OCI-LY1 (cell line): ENCODE measurements around the gene RREB1.

Source experiments
- H2AFZ ChIP-seq: fragments of 200-600 bp; sonication (generic), shearing (Covaris generic); 2 replicates; pipeline ENCODE4 v1.6.0; 2014; ENCODE audit warnings: antibody characterized with exemption, mild to moderate bottlenecking, low read length
- H3F3A ChIP-seq: fragments of 200-600 bp; sonication (generic), shearing (Covaris generic); 2 replicates; pipeline ENCODE4 v1.6.0; 2014; ENCODE audit warnings: mild to moderate bottlenecking, antibody characterized with exemption, low read length, moderate library complexity; ENCODE audit not compliant: insufficient read depth
- H3K27ac ChIP-seq: fragments of 200-600 bp; sonication (generic); 2 replicates; pipeline ENCODE4 v1.5.1; 2014; ENCODE audit warnings: low read length, mixed run types, mild to moderate bottlenecking, low read depth; ENCODE audit not compliant: poor library complexity, severe bottlenecking
- H3K27me3 ChIP-seq: fragments of 200-600 bp; sonication (generic); 2 replicates; pipeline ENCODE4 v1.6.0; 2014; ENCODE audit warnings: antibody characterized with exemption, mild to moderate bottlenecking, low read length, moderate library complexity; ENCODE audit not compliant: insufficient read depth
- H3K36me3 ChIP-seq: fragments of 200-600 bp; sonication (generic); 2 replicates; pipeline ENCODE4 v1.6.1; 2014; ENCODE audit warnings: mild to moderate bottlenecking, antibody characterized with exemption, low read length, moderate library complexity, mixed read lengths; ENCODE audit not compliant: insufficient read depth
- H3K4me1 ChIP-seq: fragments of 200-600 bp; sonication (generic); 2 replicates; pipeline ENCODE4 v1.5.1; 2014; ENCODE audit warnings: mild to moderate bottlenecking, low read length, moderate library complexity; ENCODE audit not compliant: insufficient read depth, severe bottlenecking
- H3K4me2 ChIP-seq: fragments of 200-600 bp; sonication (generic), shearing (Covaris generic); 2 replicates; pipeline ENCODE4 v1.6.1; 2014; ENCODE audit warnings: low read length
- H3K4me3 ChIP-seq: fragments of 200-600 bp; sonication (generic); 2 replicates; pipeline ENCODE4 v1.5.1; 2014; ENCODE audit warnings: low read length, low read depth, mild to moderate bottlenecking, mixed read lengths; ENCODE audit not compliant: poor library complexity, severe bottlenecking
- H3K79me2 ChIP-seq: fragments of 200-600 bp; shearing (Covaris generic); 2 replicates; pipeline ENCODE4 v1.6.1; 2016; ENCODE audit warnings: mixed run types, low read length, mixed read lengths; ENCODE audit not compliant: insufficient read depth
- H3K9ac ChIP-seq: fragments of 200-600 bp; sonication (generic), shearing (Covaris generic); 2 replicates; pipeline ENCODE4 v1.6.1; 2014; ENCODE audit warnings: mild to moderate bottlenecking, low read length, mixed read lengths
- H3K9me2 ChIP-seq: fragments of 200-600 bp; sonication (generic), shearing (Covaris generic); 2 replicates; pipeline ENCODE4 v1.6.1; 2014; ENCODE audit warnings: low read depth, mild to moderate bottlenecking, low read length, mixed read lengths
- H3K9me3 ChIP-seq: fragments of 200-600 bp; shearing (Covaris generic); 2 replicates; pipeline ENCODE4 v1.6.1; 2014; ENCODE audit warnings: low read length, mixed read lengths
- H4K20me1 ChIP-seq: fragments of 200-600 bp; sonication (generic), shearing (Covaris generic); 2 replicates; pipeline ENCODE4 v1.6.0; 2016; ENCODE audit warnings: mild to moderate bottlenecking, low read length; ENCODE audit not compliant: insufficient read depth
- CTCF ChIP-seq: fragments of 200-600 bp; sonication (generic), shearing (Covaris generic); IDR thresholded peaks from 2 replicates; pipeline ENCODE4 v1.5.1; 2017; ENCODE audit warnings: mild to moderate bottlenecking, antibody characterized with exemption, low read length, moderate library complexity, mixed read lengths
- EZH2 ChIP-seq: fragments of 200-600 bp; sonication (generic), shearing (Covaris generic); IDR thresholded peaks from 2 replicates; pipeline ENCODE4 v1.8.0; 2017; ENCODE audit warnings: borderline replicate concordance, mixed run types, mild to moderate bottlenecking, antibody characterized with exemption, low read length, moderate library complexity, mixed read lengths

The RREB1 gene

GRCh38 chr6:7298113-7298512 lies 190.4 kb downstream of the RREB1 start:
- no peaks in the 10 kb centered on the region for H3K9me3 ChIP-seq
- no peaks in the 10 kb centered on the region for H3K79me2 ChIP-seq
- no peaks in the 10 kb centered on the region for H3K27me3 ChIP-seq
- H3K4me2 ChIP-seq = no peak overlapping the region
- no peak for TF ChIP-seq CTCF
- no peak for TF ChIP-seq EZH2
- no peak overlapping the region for H3K9ac ChIP-seq
- no peak overlapping the region for H3K27ac ChIP-seq
- H3K4me3 ChIP-seq = no peak overlapping the region
- no peaks in the 10 kb centered on the region for H4K20me1 ChIP-seq
- no peaks in the 10 kb centered on the region for H3K4me1 ChIP-seq
- H3F3A ChIP-seq = no peaks in the 10 kb centered on the region
- no peak overlapping the region for H2AFZ ChIP-seq
- H3K9me2 ChIP-seq = no peaks in the 10 kb centered on the region
- peaks cover 91% of the 10 kb centered on the region for H3K36me3 ChIP-seq

GRCh38 chr6:7300926-7301325 lies 193.2 kb downstream of the RREB1 start:
- Histone ChIP-seq H3K27ac (no peak overlapping the region), H3F3A (no peaks in the 10 kb centered on the region), H3K27me3 (no peaks in the 10 kb centered on the region), H3K9ac (no peak overlapping the region), H3K79me2 (no peaks in the 10 kb centered on the region), H3K36me3 (peaks cover 98% of the 10 kb centered on the region), H3K9me3 (no peaks in the 10 kb centered on the region), H3K4me3 (no peak overlapping the region), H2AFZ (no peak overlapping the region), H4K20me1 (no peaks in the 10 kb centered on the region), H3K4me1 (no peaks in the 10 kb centered on the region), H3K9me2 (no peaks in the 10 kb centered on the region), H3K4me2 (no peak overlapping the region)
- no peak for TF ChIP-seq CTCF
- no peak for TF ChIP-seq EZH2
